Measurements from ENCODE around the gene ERBB3.

- TF ChIP-seq POLR2A (IDR thresholded peaks at IDR 0.05) (peak; percentile 85), CTCF (IDR thresholded peaks at IDR 0.05) (peak in 1 of 4 donors; percentile 44)
Measured at GRCh38 chr12:56079723-56080555, at the start of gene ERBB3.

Measured in right lobe of liver (tissue), 4 donors.